Upper lobe of left lung (tissue), 6 donors: ENCODE data around the gene BATF2. TPM values are rescaled to one million over a fixed set of nuclear protein-coding genes. Genes with fewer than 3 reads are reported as not detected.

Experiments used
- ATAC-seq, 2 donors: fragments of 200-7000 bp; cut with Tn5 transposase; one replicate each; pipeline ENCODE4 v1.9.1; 2022; ENCODE audit warnings: mild to moderate bottlenecking in 2 of 2, moderate library complexity in 2 of 2; ENCODE audit not compliant: low FRiP score in 2 of 2
- DNase-seq, 2 donors: peaks; one replicate each; pipeline ENCODE4 v3.0.0-alpha.2; 2019 to 2020
- H3K27ac ChIP-seq, 4 donors: fragments of 200-600 bp; sonication (generic); one replicate each; pipeline ENCODE4 v1.5.1; 2016 to 2019
- H3K27me3 ChIP-seq, 4 donors: fragments of 200-600 bp; sonication (generic); one replicate each; pipeline ENCODE4 v1.5.1; 2017 to 2019
- H3K36me3 ChIP-seq, 4 donors: fragments of 200-600 bp; sonication (generic); one replicate each; pipeline ENCODE4 v1.5.1; 2016 to 2019
- H3K4me1 ChIP-seq, 4 donors: fragments of 200-600 bp; sonication (generic); one replicate each; pipeline ENCODE4 v1.5.1; 2018 to 2019
- H3K4me3 ChIP-seq, 4 donors: fragments of 200-600 bp; sonication (generic); one replicate each; pipeline ENCODE4 v1.5.1; 2017 to 2019; ENCODE audit warnings: mild to moderate bottlenecking in 2 of 4, moderate library complexity in 1 of 4
- H3K9me3 ChIP-seq, 4 donors: fragments of 200-600 bp; sonication (generic); one replicate each; pipeline ENCODE4 v1.5.1; 2018 to 2019
- CTCF ChIP-seq, 6 experiments: fragments of 450-650 bp in 4 of 6; fragments of 200-600 bp in 2 of 6; sonication (generic) in 2 of 6; IDR thresholded peaks; one replicate each; pipeline ENCODE4 v1.5.1; 2016 to 2019; ENCODE audit warnings: antibody characterized with exemption in 6 of 6
- EP300 ChIP-seq, 4 donors: sonication (generic); formaldehyde crosslinking; IDR thresholded peaks; one replicate each; pipeline ENCODE4 v1.5.1; 2017; ENCODE audit warnings: antibody characterized with exemption in 4 of 4, control low read depth in 2 of 4
- POLR2A ChIP-seq, 4 donors: fragments of 450-650 bp; IDR thresholded peaks; one replicate each; pipeline ENCODE4 v1.5.1; 2016 to 2017; ENCODE audit warnings: antibody characterized with exemption in 4 of 4, mild to moderate bottlenecking in 2 of 4
- POLR2AphosphoS5 ChIP-seq, 2 donors: sonication (generic); formaldehyde crosslinking; IDR thresholded peaks; one replicate each; pipeline ENCODE4 v1.5.1; 2017; ENCODE audit warnings: antibody characterized with exemption in 2 of 2
- WGBS, 2 donors: methylation state at CpG; one replicate each; pipeline ENCODE4 v1.1.5; 2017 to 2018; 5-methylcytosine and 5-hydroxymethylcytosine counted together
- total RNA-seq, 6 donors: library from RNA; depleted of rRNA in 4 of 6; stranded (reverse); fragments of >200 nt in 4 of 6; gene quantifications; one replicate each; pipeline versions ENCODE4 v1.1.0 to v1.2.1, GENCODE V29; 2016 to 2021
- donor health status: DM: no; HTN: no; CAD: no; lungs with moderate emphysema.
- donor health status: DM: no; HTN: yes; CAD: no; lungs with severe emphysema.

BATF2 gene
- total RNA-seq, 6 donors from 2014 or later: 1.7 to 36.7 (median 6.0) TPM

GRCh38 chr11:65021509-65021908 is 24.7 kb upstream of the BATF2 start:
- H3K27ac ChIP-seq: no peak overlapping the region
- no peak for ATAC-seq
- no peaks in the 10 kb centered on the region for H3K27me3 ChIP-seq
- no peak overlapping the region for H3K4me3 ChIP-seq
- TF ChIP-seq EP300 (IDR thresholded peaks at IDR 0.05) (no peak), POLR2A (IDR thresholded peaks at IDR 0.05) (no peak), CTCF (IDR thresholded peaks at IDR 0.05) (no peak), POLR2AphosphoS5 (IDR thresholded peaks at IDR 0.05) (no peak)
- no peaks in the 10 kb centered on the region for H3K9me3 ChIP-seq
- no peak for DNase-seq
- H3K36me3 ChIP-seq: peaks cover 0 to 37% (median 27%) of the 10 kb centered on the region in 4 donors
- WGBS, 2 donors: 93 to 97% methylated on average over 7 to 11 of the region's 11 CpGs
- H3K4me1 ChIP-seq: no peaks in the 10 kb centered on the region

DNA sequence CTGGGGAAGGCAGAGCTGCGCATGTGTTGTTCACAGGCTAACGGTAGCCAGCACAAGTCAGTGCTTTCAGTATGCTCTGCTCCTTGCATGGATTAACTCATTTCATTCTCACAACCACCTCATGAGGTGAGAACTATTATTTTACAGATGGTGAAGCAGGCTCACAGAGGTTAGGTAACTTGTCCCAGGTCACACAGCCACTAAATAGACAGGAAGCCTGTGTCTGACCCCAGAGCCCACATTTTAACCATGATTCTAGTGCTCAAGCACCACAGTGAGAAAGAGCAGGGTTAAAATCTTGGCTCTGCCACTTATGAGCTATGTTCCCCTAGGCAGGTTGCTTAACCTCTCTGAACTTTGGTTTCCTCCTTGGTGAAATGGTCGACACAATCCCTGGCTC is 24.2 kb upstream of the BATF2 start:
- peaks cover 0 to 37% (median 27%) of the 10 kb centered on the region in 4 donors for H3K36me3 ChIP-seq
- no peaks in the 10 kb centered on the region for H3K27me3 ChIP-seq
- H3K4me3 ChIP-seq: no peak overlapping the region
- TF ChIP-seq POLR2A (IDR thresholded peaks at IDR 0.05) (no peak), EP300 (IDR thresholded peaks at IDR 0.05) (no peak), POLR2AphosphoS5 (IDR thresholded peaks at IDR 0.05) (no peak)
- no peaks in the 10 kb centered on the region for H3K9me3 ChIP-seq
- no peaks in the 10 kb centered on the region for H3K4me1 ChIP-seq
- no peak overlapping the region for H3K27ac ChIP-seq
- ATAC-seq (no peak), DNase-seq (no peak)
- WGBS, 2 donors: 77 to 79% methylated on average over 3 of the region's 3 CpGs

DNA sequence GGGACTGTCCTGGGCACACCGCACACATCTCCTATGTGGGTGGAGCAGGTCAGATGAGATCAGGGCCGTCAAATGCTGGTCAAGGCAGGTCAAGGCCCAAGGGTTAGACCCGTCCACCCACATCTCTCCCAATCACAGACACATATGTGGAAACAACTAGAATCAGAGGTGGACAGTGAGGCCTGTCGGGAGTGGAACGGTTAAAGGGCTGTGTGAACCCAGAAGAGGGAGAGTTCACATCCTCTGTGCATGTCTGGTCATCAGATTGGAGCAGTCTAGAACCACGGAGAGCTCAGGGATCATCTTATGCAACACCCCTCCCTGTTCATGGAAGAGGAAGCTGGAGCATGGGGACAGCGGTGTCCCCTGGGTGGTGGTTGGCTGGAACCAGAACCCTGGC is 23.1 kb upstream of the BATF2 start:
- H3K27ac ChIP-seq: no peak overlapping the region
- 85% methylated on average over 7 of the region's 7 CpGs for WGBS, 2 donors
- H3K4me1 ChIP-seq: peaks cover 5 to 11% (median 9%) of the 10 kb centered on the region in 4 donors
- TF ChIP-seq CTCF (IDR thresholded peaks at IDR 0.05) (no peak), EP300 (IDR thresholded peaks at IDR 0.05) (no peak), POLR2A (IDR thresholded peaks at IDR 0.05) (no peak), POLR2AphosphoS5 (IDR thresholded peaks at IDR 0.05) (no peak)
- DNase-seq (no peak), ATAC-seq (no peak)
- H3K36me3 ChIP-seq: peaks cover 0 to 37% (median 27%) of the 10 kb centered on the region in 4 donors
- no peaks in the 10 kb centered on the region for H3K27me3 ChIP-seq
- H3K9me3 ChIP-seq: no peaks in the 10 kb centered on the region
- H3K4me3 ChIP-seq: no peak overlapping the region

- DNase-seq (no peak), ATAC-seq (no peak)
- Histone ChIP-seq H3K27me3 (no peaks in the 10 kb centered on the region), H3K27ac (no peak overlapping the region), H3K9me3 (no peaks in the 10 kb centered on the region), H3K4me1 (peaks cover 11 to 23% (median 15%) of the 10 kb centered on the region in 4 donors), H3K4me3 (no peak overlapping the region), H3K36me3 (peaks cover 0 to 37% (median 27%) of the 10 kb centered on the region in 4 donors)
- TF ChIP-seq POLR2A (IDR thresholded peaks at IDR 0.05) (no peak), EP300 (IDR thresholded peaks at IDR 0.05) (no peak), POLR2AphosphoS5 (IDR thresholded peaks at IDR 0.05) (no peak), CTCF (IDR thresholded peaks at IDR 0.05) (no peak)
- 93 to 96% methylated on average over 6 of the region's 6 CpGs for WGBS, 2 donors
These were observed 21.2 kb upstream of the BATF2 start for GRCh38 chr11:65017937-65018336.

GRCh38 chr11:65016705-65017104 is 19.9 kb upstream of the BATF2 start:
- peaks cover 15 to 27% (median 21%) of the 10 kb centered on the region in 4 donors for H3K4me1 ChIP-seq
- H3K36me3 ChIP-seq: peaks cover 0 to 31% (median 21%) of the 10 kb centered on the region in 4 donors
- DNase-seq: no peak
- H3K9me3 ChIP-seq: no peaks in the 10 kb centered on the region
- H3K4me3 ChIP-seq: no peak overlapping the region
- no peak for TF ChIP-seq POLR2AphosphoS5 (IDR thresholded peaks at IDR 0.05)
- no peak for TF ChIP-seq POLR2A (IDR thresholded peaks at IDR 0.05)
- no peak for TF ChIP-seq EP300 (IDR thresholded peaks at IDR 0.05)
- TF ChIP-seq CTCF (IDR thresholded peaks at IDR 0.05): no peak
- WGBS, 2 donors: 92 to 98% methylated on average over 4 of the region's 4 CpGs
- no peak overlapping the region for H3K27ac ChIP-seq
- H3K27me3 ChIP-seq: no peaks in the 10 kb centered on the region
- no peak for ATAC-seq
